Measurements from ENCODE around the gene SP9.
"Not testable (repeated sequence)": the region's sequence is repeated elsewhere in the genome, so short reads cannot be mapped to it uniquely, and the experiment has no call there.

Gene SP9

GRCh38 chr2:174344716-174345461 is 10.1 kb downstream of the SP9 start:
- no peak for DNase-seq

DNA sequence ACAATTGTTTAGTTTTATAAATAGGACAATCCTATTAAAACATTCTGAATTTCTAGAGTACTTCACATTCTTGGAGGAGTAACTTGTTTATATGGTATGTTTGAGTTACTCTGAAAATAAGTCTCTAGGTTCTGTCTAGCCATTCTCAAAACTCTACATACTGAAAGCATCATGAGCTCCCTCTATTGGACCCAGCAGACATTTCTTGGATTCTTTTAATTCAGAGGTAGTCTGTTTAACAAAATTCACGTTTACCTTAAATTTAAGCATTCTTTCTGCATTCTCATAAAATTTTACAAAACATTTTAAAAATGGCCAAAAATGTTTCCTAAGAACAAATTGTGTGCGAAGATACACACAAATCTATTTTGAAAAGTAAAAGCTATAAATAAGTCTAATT is 15.3 kb downstream of the SP9 start:
- no peak for DNase-seq

- DNase-seq = no peak
Observed at GRCh38 chr2:174350593-174351181, 15.9 kb downstream of the SP9 start.

DNA sequence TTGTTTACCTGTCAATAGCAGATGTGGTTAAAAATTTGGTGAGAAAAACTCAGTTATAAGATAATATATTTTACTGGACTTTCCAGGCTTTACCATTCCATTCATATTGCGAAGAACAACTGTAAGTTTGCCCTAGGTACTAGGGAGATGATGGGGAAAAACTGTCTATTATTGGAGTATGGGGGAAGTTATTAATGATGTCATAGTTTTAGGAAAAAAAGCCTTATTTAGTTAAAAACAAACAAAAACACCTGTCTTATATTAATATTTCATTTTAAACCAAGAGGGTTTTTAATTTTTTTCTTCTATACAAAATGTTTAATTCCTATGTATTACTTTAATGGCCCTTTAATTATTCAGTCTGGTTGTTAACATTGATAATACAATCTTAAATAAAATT is 18.2 kb downstream of the SP9 start:
- DNase-seq = no peak

GRCh38 chr2:174356347-174356746 is 21.6 kb downstream of the SP9 start:
- no peak for DNase-seq

- DNase-seq = not testable (repeated sequence)
Observed at GRCh38 chr2:174359663-174360062, 24.9 kb downstream of the SP9 start.

DNA sequence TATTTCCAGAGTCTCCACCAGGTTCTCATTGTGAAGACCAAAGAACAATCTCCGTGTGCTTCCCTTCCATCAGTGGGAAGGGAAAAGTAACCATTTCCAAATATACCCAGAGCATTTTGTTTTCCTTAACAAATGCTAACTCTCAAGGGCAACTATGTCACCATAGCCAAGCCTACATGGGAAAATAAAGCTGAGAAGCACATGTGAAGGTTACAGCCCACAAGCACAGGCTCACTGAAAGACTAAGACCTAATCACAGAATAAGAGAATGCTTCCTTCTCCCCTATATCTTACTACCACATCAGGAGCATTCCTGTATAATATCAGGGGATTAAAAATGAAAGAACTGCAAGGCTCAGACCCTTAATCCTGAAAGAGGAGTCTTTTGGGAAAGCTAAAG is 28.2 kb downstream of the SP9 start:
- no peak for DNase-seq

DNA sequence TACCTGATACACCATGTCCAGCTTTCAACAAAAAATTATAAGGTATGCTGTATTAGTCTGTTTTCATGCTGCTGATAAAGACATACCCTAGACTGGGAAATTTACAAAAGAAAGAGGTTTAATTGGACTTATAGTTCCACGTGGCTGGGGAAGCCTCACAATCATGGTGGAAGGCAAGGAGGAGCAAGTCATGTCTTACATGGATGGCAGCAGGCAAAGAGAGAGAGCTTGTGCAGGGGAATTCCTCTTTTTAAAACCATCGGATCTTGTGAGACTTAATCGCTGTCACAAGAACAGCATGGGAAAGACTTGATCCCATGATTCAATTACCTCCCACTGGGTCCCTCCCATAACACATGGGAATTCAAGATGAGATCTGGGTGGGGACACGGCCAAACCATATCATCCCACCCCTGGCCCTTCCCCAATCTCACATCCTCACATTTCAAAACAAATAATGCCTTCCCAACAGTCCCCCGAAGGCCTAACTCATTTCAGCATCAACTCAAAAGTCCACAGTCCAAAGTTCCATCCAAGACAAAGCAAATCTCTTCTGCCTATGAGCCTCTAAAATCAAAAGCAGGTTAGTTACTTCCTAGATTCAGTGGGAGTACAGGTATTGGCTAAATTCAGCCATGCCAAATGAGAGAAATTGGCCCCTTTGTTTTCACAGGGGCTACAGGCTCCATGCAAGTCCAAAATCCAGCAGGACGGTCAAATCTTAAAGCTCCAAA is 28.9 kb downstream of the SP9 start:
- DNase-seq = not testable (repeated sequence)

GRCh38 chr2:174364628-174365027 is 29.9 kb downstream of the SP9 start:
- DNase-seq = no peak

- no peak for DNase-seq
Observed at GRCh38 chr2:174365571-174365970, 30.8 kb downstream of the SP9 start.

GRCh38 chr2:174368691-174369090 is 33.9 kb downstream of the SP9 start:
- DNase-seq = no peak

DNA sequence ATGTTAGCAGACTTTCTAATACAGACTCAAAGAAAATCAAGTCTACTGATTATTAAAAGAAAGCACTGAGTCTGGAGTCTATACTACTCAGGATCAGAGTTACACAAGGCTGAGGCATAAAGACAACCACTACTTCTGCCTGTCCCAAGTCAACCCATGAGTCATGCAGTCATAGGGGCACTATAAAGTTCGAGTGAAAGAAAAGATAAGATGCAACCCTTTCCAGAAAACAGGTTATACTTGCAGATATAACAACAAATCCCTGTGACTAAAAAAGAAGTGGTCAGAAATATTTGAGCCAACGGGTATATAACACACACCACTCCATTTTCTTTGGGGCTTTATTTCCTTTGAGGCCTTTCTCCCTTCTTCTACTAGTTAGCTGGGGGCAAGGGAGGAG is 42.2 kb downstream of the SP9 start:
- no peak for DNase-seq

- no peak for DNase-seq
Observed at GRCh38 chr2:174383796-174384195, 49.0 kb downstream of the SP9 start.

DNA sequence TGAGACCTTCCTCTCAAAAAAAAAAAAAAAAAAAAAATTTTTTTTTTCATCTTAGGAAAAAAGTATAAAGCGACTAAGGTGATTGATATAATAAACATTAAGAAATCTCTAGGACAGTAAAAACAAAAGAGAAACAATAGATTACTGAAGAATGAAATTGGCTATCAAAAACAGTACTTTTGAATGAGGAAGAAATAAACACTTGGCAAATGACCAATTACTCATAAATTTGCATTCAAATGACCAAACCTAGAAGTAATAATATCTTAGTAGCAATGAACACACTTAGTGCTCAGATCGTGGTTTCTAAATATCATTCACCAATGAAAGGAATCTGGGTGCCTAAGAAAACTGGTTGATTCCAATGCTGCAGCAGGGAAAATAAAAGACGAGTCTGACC is 50.4 kb downstream of the SP9 start:
- no peak for DNase-seq

All from hypothalamus (tissue), 51 donors.